ENCODE data around the gene CDCA3. TPM values are rescaled to one million over a fixed set of nuclear protein-coding genes. Genes with fewer than 3 reads are reported as not detected.
"Not testable (repeated sequence)": the region's sequence is repeated elsewhere in the genome, so short reads cannot be mapped to it uniquely, and the experiment has no call there.

Gene CDCA3
- total and polyA plus RNA-seq, 2 experiments from 2014 or later: 47.4 to 75.6 TPM

DNA sequence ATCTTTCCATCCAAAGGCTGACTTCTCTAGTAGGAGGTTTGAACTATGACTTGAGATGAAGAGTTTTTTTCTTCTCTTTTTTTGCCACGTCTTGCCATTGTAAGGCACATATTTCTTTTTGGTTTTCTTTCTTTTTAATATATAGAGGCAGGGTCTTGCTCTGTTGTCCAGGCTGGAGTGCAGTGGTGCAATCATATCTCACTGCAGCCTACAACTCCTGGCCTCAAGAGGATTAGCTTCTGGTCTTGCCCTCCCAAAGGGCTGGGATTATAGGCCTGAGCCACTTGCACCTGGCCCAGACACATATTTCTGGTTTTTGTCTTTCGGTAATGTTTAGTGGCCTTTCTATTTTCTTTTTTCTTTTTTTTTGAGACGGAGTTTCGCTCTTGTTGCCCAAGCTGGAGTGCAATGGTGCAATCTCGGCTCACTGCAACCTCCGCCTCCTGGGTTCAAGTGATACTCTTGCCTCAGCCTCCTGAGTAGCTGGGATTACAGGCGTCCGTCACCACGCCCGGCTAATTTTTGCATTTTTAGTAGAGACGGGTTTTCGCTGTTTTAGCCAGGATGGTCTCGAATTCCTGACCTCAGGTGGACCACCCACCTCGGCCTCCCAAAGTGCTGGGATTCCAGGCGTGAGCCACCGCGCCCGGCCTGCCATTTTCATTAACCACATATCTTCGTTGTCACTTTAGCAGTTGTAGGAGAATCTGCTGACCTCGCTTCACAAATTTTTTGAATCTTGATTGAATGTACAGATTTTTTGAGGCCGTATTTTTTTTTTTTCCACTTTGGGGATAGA, 38.9 kb upstream of the CDCA3 start:
- Histone ChIP-seq H3K4me1 (ENCODE audit: insufficient read depth) (peaks cover 40% of the 10 kb centered on the region), H3K4me3 (peak overlapping the region; percentile 46; the same call in 1 of the 2 replicates), H3F3A (replicated peaks; ENCODE audit: low read depth) (peaks cover 28% of the 10 kb centered on the region), H3K27ac (ENCODE audit: low read depth) (peak overlapping the region; percentile 97), H3K4me2 (peak overlapping the region; percentile 73)
- H3K4me1 Mint-ChIP-seq: peaks cover 25% of the 10 kb centered on the region
- peak overlapping the region; percentile 100 for H3K27ac Mint-ChIP-seq
- H3K27me3 Mint-ChIP-seq (ENCODE audit: insufficient read depth, low read depth, poor library complexity): peaks cover 18% of the 10 kb centered on the region
- not testable (repeated sequence) for H3K36me3 ChIP-seq (ENCODE audit: insufficient read depth); H3K9me2 ChIP-seq (ENCODE audit: insufficient read depth); H4K20me1 ChIP-seq (replicated peaks; ENCODE audit: insufficient read depth); H3K27me3 ChIP-seq (ENCODE audit: insufficient read depth); H2AFZ ChIP-seq; H3K79me2 ChIP-seq (replicated peaks; ENCODE audit: insufficient read depth); H3K36me3 Mint-ChIP-seq (ENCODE audit: low read depth); ATAC-seq; H3K9me3 Mint-ChIP-seq
- H3K4me3 Mint-ChIP-seq: peak overlapping the region; percentile 68
- DNase-seq (ENCODE audit: low spot score): peak; percentile 33

- not testable (repeated sequence) for H3K36me3 Mint-ChIP-seq (ENCODE audit: low read depth); H3K27me3 ChIP-seq (ENCODE audit: insufficient read depth); ATAC-seq; H3K4me3 ChIP-seq; DNase-seq (ENCODE audit: low spot score); H3K36me3 ChIP-seq (ENCODE audit: insufficient read depth); H3K79me2 ChIP-seq (replicated peaks; ENCODE audit: insufficient read depth); H2AFZ ChIP-seq; H3K9me2 ChIP-seq (ENCODE audit: insufficient read depth); H3K9me3 Mint-ChIP-seq; H4K20me1 ChIP-seq (replicated peaks; ENCODE audit: insufficient read depth); H3K4me3 Mint-ChIP-seq
- Histone ChIP-seq H3F3A (replicated peaks; ENCODE audit: low read depth) (peaks cover 38% of the 10 kb centered on the region), H3K27ac (ENCODE audit: low read depth) (peak overlapping the region; percentile 90), H3K4me2 (peak overlapping the region; percentile 51; the same call in 1 of the 2 replicates), H3K4me1 (ENCODE audit: insufficient read depth) (peaks cover 45% of the 10 kb centered on the region)
- peaks cover 18% of the 10 kb centered on the region for H3K27me3 Mint-ChIP-seq (ENCODE audit: insufficient read depth, low read depth, poor library complexity)
- peak overlapping the region; percentile 78; the same call in 1 of the 2 replicates for H3K27ac Mint-ChIP-seq
- H3K4me1 Mint-ChIP-seq: peaks cover 33% of the 10 kb centered on the region
Observed at GRCh38 chr12:6888794-6889193, 37.7 kb upstream of the CDCA3 start.

DNA sequence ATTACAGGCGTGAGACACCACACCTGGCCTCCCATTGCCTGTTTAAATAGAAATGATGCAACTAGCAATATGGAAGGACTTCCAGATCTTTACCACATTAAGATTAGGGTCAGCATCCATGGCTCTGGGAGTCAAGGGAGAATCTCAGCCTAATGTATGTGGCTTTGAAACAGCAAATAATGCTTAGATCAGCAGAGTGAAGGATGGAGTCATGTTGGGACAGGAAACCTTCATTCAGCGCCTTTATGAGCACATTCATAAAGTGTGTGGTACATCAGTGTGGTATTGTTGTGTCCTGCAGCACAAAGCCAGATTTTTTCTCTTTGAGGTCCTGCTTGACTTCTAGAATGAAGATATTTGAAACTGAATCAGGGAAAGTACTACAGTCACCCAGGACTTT, 37.3 kb upstream of the CDCA3 start:
- Histone ChIP-seq H3K79me2 (replicated peaks; ENCODE audit: insufficient read depth) (no peaks in the 10 kb centered on the region), H3K27ac (ENCODE audit: low read depth) (peak overlapping the region; percentile 90), H3K4me3 (no peak overlapping the region), H3F3A (replicated peaks; ENCODE audit: low read depth) (peaks cover 38% of the 10 kb centered on the region), H3K4me2 (peak overlapping the region; percentile 51), H3K9me2 (ENCODE audit: insufficient read depth) (no peaks in the 10 kb centered on the region), H3K27me3 (ENCODE audit: insufficient read depth) (no peaks in the 10 kb centered on the region), H3K4me1 (ENCODE audit: insufficient read depth) (peaks cover 45% of the 10 kb centered on the region), H3K36me3 (ENCODE audit: insufficient read depth) (no peaks in the 10 kb centered on the region), H4K20me1 (replicated peaks; ENCODE audit: insufficient read depth) (no peaks in the 10 kb centered on the region), H2AFZ (no peak overlapping the region)
- Mint-ChIP-seq H3K27ac (peak overlapping the region; percentile 78; the same call in 1 of the 2 replicates), H3K9me3 (no peaks in the 10 kb centered on the region; the same call in 1 of the 3 replicates), H3K4me3 (no peak overlapping the region; the same call in 2 of the 3 replicates), H3K4me1 (peaks cover 33% of the 10 kb centered on the region), H3K27me3 (ENCODE audit: insufficient read depth, low read depth, poor library complexity) (peaks cover 18% of the 10 kb centered on the region), H3K36me3 (ENCODE audit: low read depth) (0 out of 3 replicates have a peak, but pooled peaks cover 4% of the 10 kb centered on the region)
- no peak for ATAC-seq
- DNase-seq (ENCODE audit: low spot score): no peak
- TF ChIP-seq EZH2 (IDR thresholded peaks at IDR 0.05; ENCODE audit: low read depth, unreplicated experiment) (no peak), NANOG (IDR thresholded peaks at IDR 0.05; ENCODE audit: borderline replicate concordance) (no peak), JUNB (IDR thresholded peaks at IDR 0.05; ENCODE audit: unreplicated experiment) (no peak), POLR2AphosphoS5 (IDR thresholded peaks at IDR 0.05; ENCODE audit: low read depth) (no peak), STAT1 (IDR thresholded peaks at IDR 0.05; ENCODE audit: unreplicated experiment) (no peak), ETS1 (IDR thresholded peaks at IDR 0.05) (no peak)
- TF ChIP-seq, protein P1, sequence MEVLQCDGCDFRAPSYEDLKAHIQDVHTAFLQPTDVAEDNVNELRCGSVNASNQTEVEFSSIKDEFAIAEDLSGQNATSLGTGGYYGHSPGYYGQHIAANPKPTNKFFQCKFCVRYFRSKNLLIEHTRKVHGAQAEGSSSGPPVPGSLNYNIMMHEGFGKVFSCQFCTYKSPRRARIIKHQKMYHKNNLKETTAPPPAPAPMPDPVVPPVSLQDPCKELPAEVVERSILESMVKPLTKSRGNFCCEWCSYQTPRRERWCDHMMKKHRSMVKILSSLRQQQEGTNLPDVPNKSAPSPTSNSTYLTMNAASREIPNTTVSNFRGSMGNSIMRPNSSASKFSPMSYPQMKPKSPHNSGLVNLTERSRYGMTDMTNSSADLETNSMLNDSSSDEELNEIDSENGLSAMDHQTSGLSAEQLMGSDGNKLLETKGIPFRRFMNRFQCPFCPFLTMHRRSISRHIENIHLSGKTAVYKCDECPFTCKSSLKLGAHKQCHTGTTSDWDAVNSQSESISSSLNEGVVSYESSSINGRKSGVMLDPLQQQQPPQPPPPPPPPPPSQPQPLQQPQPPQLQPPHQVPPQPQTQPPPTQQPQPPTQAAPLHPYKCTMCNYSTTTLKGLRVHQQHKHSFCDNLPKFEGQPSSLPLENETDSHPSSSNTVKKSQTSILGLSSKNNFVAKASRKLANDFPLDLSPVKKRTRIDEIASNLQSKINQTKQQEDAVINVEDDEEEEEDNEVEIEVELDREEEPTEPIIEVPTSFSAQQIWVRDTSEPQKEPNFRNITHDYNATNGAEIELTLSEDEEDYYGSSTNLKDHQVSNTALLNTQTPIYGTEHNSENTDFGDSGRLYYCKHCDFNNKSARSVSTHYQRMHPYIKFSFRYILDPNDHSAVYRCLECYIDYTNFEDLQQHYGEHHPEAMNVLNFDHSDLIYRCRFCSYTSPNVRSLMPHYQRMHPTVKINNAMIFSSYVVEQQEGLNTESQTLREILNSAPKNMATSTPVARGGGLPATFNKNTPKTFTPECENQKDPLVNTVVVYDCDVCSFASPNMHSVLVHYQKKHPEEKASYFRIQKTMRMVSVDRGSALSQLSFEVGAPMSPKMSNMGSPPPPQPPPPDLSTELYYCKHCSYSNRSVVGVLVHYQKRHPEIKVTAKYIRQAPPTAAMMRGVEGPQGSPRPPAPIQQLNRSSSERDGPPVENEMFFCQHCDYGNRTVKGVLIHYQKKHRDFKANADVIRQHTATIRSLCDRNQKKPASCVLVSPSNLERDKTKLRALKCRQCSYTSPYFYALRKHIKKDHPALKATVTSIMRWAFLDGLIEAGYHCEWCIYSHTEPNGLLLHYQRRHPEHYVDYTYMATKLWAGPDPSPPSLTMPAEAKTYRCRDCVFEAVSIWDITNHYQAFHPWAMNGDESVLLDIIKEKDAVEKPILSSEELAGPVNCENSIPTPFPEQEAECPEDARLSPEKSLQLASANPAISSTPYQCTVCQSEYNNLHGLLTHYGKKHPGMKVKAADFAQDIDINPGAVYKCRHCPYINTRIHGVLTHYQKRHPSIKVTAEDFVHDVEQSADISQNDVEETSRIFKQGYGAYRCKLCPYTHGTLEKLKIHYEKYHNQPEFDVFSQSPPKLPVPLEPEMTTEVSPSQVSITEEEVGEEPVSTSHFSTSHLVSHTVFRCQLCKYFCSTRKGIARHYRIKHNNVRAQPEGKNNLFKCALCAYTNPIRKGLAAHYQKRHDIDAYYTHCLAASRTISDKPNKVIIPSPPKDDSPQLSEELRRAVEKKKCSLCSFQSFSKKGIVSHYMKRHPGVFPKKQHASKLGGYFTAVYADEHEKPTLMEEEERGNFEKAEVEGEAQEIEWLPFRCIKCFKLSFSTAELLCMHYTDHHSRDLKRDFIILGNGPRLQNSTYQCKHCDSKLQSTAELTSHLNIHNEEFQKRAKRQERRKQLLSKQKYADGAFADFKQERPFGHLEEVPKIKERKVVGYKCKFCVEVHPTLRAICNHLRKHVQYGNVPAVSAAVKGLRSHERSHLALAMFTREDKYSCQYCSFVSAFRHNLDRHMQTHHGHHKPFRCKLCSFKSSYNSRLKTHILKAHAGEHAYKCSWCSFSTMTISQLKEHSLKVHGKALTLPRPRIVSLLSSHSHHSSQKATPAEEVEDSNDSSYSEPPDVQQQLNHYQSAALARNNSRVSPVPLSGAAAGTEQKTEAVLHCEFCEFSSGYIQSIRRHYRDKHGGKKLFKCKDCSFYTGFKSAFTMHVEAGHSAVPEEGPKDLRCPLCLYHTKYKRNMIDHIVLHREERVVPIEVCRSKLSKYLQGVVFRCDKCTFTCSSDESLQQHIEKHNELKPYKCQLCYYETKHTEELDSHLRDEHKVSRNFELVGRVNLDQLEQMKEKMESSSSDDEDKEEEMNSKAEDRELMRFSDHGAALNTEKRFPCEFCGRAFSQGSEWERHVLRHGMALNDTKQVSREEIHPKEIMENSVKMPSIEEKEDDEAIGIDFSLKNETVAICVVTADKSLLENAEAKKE (CRISPR knock-in tag; IDR thresholded peaks at IDR 0.05): no peak

All from GM23338 (cell line).